DMS153 treated with DMSO at 0.1 percent for 48 hours (cell line): ENCODE data around the gene DYNLRB2.

ENCODE experiments used
- DNase-seq: peaks from one replicate; lab custom pipeline; 2025; ENCODE audit not compliant: unreplicated experiment; lab: John Stamatoyannopoulos, UW

The DYNLRB2 gene

DNA sequence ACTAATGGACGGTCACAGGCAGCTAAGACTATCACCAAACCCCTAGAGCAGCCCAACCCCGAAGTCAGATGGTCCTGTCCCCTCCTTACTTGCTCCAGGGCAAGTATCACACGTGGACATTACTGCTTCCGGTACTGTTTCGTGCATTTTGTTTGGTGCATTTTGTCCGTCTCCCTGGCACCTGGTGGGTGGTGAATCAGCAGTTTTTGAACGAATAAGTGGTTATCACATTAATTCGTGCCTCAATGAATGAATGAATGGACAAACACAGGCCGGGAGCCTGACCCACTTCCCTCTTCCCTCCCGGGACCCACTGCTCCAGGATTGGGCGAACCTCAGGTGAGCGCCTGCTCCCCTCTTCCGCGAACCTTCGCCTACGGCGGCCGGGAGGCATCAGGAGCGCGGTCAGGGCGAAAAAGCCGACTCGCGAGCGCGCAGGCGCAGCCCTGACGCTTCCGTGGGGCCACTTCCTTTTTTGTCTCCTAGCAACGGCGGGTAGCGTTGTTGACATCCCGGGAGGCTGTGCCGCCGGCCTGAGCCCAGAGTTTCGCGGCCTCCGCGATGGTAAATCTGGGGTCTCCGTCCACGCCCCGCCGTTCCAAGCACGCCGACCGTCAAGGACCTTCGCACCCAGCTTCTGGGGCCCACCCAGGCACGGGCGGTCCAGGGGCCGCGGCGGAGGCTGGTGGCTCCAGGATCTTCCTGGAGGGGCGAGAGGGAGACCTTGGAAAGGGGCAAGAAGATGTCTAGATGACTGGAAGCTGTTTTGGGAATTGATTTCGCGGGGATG lies at the start of gene DYNLRB2:
DYNLRB2 (plus strand) TSS at position 478 of the 790 bp plus-strand sequence; CDS start at position 562, 84 bp downstream.
- DNase-seq: peak; percentile 91

DNA sequence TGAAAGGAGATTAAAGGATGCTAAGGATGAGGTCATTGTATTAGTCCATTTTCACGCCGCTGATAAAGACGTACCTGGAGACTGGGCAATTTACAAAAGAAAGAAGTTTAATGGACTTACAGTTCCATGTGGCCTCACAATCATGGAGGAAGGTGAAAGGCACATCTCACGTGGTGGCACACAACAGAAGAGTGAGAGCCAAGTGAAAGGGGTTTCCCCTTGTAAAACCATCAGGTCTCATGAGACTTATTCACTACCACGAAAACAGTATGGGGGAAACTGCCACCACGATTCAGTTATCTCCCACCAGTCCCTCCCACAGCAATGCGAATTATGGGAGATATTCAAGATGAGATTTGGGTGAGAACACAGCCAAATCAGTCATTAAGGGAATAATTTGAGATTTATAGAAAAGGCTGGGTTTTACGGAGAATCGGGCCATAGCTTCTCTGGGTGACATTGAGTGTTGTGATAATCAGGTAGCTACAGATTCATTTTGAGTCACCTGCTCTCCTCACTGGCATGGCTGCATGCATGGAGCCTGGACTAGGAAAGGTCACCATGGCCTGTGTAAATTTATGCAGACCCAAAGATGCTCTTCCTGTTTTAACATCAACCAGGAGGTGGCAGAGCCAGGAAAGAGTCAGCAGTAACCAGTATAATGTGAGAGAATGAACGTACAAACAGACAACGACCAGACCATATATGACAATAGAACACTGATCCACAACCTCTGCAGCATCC lies 40.5 kb upstream of the DYNLRB2 start:
- no peak for DNase-seq

DNA sequence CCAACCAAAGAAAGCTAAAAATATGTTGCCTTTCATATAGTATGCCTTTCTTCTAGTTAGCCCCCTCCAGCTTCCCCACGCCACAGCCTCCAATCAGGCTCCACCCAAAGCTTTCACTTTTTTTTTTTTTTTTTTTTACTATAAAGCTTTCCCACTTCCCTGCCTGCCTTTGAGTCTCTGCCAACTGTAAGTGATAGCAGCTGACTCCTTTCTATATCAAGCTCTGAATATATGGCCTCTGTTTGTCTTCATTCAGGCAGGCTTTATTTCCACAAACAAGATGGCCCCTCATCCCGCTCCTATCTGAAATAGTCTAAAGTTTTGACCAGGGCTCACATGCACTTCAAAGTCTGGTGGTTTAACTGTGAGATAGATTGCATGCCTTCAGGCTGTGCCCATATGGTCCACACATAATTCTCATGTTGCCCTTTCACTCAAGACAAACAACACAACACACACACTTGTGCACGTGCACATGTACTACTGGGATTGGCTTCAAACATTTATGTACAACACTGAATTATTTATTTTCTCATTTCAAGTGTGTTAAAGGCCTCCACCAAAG lies 39.8 kb upstream of the DYNLRB2 start:
- no peak for DNase-seq

DNA sequence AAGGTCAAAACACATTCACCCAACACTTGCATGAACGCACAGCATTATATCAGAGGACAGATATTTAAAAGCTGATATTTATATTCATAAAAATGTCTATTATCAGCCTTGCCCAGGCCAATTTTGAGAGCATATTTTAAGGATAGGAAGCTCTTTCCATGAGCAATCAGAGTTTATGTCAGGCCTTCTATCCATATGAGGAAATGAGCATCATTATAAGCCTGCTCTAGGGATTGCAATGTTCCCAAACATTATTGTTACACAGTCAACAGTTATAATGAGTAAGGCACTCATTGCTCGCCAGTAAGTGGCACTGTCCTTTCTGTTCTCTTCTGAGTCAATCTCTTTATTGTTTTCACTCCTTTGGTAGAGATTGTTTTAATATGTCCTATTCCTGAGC lies 37.7 kb upstream of the DYNLRB2 start:
- no peak for DNase-seq

DNA sequence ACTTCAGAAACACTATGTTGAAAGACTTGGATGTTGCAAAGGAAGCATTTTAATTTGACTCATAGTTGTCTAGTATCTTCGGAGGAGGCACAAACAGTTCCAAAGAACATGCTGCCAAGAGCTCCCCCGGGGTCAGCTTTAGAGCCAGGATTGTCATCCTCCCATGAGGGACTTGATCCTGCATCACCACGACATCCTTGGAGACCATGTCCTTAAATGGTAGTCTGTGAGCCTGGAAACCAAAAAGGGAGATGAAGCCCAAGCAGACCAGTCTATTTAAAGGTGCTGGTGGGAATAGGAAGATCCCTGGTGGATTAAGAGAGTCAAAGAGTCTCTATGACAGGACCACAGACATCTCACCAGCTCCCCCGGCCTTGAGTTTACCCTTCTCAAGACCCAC lies 33.3 kb upstream of the DYNLRB2 start:
- no peak for DNase-seq

DNA sequence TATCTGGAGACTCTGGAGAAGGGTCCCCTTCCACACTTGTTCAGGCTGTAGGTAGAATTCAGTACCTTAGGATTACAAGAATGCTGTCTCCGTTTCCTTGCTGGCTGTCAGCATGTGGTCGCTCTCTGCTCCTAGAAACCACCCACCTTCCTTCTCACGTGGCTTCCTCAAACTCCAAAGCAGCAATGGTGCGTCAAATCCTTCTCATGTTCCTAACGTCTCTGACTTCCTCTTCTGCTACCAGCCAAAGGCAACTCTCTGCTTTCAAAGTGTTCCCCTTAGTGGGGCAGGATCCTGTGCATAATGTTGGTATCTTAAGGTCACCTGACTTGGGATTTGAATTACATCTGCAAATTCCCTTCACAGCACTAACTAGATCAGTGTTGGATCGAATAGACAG lies 30.9 kb upstream of the DYNLRB2 start:
- no peak for DNase-seq

DNA sequence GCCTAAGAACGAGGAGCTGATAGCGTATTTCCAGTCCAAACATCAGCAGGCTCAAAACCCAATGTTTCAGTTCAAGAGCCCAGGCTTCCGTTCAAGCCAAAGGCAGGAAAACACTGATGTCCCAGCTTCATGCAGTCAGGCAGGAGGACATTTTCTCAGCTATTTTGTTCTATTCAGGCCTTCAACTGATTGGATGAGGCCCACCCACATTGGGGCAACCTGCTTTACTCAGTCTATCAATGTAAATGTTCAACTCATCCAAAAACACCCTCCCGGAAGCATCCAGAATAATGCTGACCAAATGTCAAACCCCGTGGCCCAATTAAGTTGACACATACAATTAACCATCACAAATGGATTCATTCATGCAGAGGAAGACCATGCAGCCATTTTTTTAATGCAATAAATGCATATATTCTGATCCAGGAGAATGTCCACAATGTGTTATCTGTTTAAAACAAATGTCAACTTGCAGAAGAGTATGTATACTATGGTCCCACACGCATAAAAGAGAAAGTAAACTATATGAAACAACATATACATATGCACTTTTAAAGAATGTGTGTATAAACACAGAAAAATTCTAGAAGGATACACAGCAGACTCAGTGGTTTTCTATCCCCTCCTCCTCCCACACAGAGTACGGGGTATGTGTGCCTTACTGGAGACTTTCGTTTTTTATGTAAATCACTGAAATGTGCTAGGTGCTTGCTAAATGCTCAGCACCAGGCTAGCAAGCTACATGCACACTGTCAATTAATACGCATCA lies 28.8 kb upstream of the DYNLRB2 start:
- DNase-seq: no peak

DNA sequence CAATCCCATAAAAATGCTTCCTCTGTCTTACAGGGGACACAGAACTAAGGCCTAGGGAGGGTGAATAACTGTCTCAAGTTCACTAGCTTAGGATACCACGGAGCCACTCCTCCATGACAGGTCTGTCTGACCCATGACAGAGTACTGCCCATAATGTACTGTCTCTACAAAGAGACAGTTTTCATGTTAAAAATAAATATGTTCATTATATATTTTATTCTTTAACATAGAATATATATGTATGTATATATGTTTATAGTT lies 28.3 kb upstream of the DYNLRB2 start:
- DNase-seq: no peak

DNA sequence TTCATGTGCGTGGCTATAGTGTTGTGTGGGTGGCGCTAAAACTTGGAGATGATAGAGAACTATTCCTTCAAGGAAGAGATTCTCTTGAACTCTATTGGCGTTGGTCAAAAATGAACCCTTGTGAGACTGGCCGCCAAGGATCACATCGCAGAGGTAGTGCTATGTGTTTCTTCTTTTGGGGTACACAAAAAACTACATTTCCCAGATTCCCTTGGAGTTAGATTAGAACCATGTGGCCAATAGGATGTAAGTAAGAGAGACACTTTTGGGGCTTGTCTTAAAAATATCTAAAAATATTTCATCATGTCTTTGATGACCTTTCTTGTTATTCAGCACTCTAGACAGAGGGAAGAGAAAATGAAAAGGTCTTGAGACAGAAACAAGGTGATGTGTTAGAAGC lies 25.4 kb upstream of the DYNLRB2 start:
- DNase-seq: no peak

DNA sequence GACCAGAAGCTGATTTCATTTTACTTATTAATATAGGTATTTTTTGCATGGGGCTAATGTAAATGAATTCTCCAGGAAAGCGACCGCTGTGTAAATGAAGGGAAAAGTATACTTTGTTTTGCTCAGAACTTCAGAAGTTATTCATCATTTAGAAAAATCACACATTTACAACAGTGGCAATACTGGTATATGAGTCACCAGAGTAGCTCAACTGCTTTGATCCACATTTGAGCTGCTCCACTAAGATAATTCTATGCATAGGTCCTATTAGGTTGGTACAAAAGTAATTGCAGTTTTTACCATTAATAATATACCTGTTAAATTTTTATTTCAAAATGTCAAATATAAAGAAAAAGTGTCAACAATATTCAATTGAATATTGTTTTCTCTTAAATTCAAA lies 22.9 kb upstream of the DYNLRB2 start:
- no peak for DNase-seq

DNA sequence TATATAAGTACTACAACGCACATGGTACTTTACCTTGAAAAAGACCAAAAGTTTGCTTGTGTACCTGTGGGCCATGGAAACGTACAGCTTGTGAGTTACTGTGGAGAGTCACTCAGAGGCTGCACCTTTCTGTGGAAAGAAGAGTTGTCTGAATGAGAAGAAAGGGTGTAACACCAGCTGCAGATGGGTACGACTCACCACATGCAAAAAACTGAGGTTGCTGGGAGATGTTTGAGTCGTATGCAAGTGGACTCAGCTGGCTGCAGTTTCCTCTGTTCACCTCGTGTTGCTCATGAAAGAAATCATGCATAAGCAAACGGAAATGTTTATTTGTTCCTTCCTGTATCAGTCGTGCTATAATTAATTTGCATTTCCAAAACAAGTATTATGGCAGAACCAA lies 22.4 kb upstream of the DYNLRB2 start:
- no peak for DNase-seq

DNA sequence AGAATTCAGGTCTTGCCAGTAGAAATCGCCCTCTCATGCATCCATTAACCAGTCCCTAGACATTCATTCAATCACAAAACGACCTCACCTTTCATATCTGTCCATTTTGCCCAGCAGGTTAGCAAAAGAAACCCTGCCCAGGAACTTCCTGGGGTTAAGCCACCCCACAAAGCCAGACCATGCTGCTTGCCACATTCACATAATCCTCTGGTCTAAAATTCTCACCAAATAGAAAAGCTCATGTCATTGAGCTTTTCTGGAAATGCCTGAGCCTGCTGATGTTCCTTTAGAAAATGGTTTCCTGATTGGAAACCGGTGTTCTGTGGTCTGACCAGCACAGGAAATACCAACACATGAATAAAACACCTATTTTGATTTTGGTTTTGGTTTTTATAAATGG lies 21.6 kb upstream of the DYNLRB2 start:
- no peak for DNase-seq

DNA sequence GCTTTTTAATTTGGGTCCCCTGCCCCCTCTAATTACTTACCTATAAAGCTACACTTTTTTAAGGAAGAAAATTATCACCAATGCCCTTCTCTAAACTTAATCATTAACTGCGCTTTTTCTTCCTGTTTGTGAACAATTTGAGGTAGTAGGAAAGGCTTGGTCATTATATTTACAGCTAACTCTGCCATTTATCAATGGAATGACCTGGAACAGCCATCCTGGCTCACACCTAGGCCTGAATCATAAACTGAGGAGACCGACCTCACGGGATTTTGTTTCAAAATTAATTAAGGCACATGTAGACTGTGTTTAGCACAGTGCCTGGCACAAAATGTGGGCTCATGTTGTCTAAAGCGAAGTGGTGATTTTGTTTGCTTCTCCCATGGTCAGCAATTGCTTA lies 15.4 kb upstream of the DYNLRB2 start:
- DNase-seq: no peak

DNA sequence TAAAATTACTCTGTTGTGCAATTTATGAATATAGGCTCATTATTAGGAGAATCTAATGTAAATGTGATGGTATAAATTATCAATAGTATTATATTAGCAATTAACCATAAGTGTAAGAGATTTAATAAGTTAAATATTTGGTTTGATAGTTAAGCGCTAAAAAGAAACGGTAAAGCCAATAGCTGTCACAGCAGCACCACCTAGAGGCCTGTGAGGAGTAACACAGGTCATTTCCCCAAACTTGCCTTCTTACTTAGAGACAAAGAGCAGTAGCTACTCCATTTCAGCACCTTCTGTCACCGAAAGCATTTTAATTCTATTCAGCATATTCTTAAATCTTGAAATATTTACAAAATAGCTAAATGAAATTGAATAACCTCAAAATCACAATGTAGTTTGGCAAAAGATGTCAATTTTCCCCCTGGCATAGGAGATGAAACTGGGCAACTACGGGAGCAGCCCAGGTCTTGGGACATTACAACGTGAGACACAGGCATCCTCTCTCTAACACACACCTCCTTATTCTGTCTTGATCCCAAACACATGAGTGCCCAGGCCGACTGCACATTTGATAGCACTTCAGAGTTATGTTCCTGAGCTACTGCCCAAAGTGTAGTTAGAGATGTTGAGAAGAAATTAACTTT lies 14.3 kb upstream of the DYNLRB2 start:
- DNase-seq: peak; percentile 42

DNA sequence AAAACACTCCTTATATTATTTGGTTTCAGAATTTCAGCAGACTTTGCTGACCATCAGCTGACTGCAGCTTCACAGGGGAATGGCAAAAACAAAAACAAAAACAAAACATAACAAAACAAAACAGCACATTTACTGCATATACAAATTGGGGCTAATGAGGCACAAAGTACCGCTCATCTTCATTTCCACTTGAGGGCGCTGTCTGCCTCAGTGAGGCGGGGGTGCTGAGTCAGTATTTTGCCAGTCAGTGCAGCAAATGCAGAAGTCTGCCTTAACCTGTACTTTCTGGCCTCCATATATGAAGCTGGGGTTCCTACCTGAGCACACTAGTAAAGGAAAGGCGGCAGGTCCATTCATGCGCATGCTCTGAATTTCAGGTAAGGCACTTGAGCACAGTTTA lies 13.5 kb upstream of the DYNLRB2 start:
- no peak for DNase-seq

DNA sequence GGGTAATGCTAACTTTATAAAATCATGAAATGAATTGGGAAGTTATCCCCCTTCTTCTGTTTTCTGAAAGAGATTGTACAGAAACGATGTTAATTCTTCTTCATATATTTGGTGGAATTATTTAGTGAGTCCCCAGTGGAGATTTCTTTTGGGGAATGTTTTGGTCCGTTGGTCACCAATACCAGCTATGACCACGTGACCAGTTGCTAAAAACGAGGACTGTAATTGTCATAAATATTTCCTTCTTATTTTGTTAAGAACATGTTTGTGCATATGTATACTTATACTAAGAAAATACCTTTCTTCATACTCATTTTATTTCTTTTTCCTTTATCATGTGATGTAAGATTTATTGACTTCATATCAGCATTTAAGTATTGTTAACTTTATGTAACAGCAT lies 10.3 kb upstream of the DYNLRB2 start:
- no peak for DNase-seq

DNA sequence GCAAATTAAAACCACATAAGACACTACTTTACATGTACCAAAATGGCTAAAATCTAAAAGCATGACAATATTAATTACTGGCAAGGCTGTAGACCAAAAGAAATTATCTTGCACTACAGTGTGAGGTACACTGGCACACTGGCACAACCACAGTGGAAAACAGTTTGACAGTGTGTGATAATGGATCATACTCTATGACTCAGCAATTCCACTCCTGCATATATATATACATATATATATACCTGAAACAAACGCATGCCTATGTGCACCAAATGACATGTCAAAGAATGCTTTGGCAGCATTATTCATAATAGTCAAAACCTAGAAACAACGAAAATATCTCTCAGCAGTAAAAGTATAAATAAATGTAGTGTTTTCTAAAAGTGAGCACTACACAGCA lies 4.6 kb upstream of the DYNLRB2 start:
- no peak for DNase-seq

DNA sequence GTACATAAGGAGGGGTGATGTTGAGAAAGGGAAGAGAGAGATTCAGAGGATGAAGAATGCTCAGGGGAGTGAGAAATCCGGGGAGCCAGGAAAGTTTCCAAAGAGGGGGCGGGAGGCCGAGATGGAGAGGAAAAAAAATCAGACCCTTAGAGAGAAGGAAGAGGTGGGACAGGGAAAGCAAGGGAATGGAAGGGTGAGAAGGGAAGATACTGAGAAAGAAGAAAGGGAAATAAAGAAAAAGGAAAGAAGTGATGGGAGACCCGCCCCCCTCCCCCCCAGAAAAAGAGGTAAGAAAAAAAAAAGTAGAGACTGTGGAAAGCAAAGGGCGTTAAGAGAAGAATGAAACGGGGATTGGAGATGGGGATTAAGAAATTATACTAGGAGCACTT lies 507 bp downstream of the DYNLRB2 start:
- no peak for DNase-seq

DNA sequence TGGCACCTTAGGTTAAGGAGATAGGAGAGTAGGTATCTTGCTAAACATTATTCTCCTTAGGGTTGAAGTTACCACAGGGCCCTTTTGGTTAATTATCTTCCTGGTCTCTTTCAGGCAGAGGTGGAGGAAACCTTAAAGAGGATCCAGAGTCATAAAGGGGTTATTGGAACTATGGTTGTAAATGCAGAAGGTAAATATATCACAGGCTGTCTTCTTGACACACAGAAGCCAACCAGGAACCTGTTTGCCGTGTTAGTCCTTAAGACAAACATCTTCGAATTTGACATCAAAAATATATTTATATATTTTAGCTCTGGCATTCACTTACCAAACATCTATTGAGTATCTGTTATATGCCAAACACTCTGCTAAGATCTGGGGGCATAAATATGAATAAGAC lies 2.4 kb downstream of the DYNLRB2 start:
- DNase-seq: no peak

DNA sequence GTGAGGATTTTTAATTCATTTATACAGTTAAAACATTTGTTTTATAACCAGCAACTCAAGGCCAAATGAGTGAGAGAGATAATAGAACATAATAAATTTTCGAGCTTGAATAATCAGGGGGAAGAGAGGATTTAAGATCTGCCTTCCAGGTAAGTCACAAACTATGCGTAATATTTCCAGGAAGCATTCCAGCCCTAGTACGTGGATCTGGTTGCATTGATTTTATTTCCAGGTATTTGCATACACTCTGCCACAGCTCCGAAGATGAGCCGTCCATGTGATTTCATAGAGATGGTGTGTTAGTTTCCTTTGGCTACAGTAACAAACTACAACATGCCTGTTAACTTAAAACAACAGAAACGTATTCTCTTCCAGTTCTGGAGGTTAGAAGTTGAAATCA lies 3.5 kb downstream of the DYNLRB2 start:
- DNase-seq: no peak

DNA sequence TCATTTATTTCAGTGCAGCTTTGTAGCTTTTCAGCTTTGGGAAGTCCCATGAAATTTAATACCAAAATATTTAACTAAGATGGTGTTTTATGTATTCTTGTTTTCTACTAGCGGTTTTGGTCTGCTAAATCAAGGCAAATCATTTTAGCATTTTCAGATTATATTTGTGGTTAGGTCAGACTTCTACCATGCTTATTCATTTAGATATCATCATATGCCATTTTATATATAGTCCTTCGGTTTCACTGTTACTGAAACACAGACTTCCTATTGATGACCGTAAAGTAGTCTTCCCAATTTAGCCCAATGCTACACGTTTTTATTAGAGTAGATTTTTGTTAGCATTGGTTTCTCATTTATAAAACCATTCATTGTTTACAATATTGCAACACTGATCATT lies 5.5 kb downstream of the DYNLRB2 start:
- DNase-seq: no peak
